WERI-Rb-1 (cell line): ENCODE measurements around the gene MUC5AC.
"Not testable (repeated sequence)": the region's sequence is repeated elsewhere in the genome, so short reads cannot be mapped to it uniquely, and the experiment has no call there.

Experiments
- DNase-seq: peaks from one replicate; pipeline ENCODE4 v3.0.0-alpha.2; 2020
- H3K27ac ChIP-seq: fragments of 250-450 bp; sonication (Bioruptor Pico); 2 replicates; pipeline ENCODE4 v1.5.1; 2020; ENCODE audit warnings: mild to moderate bottlenecking, moderate library complexity
- H3K27me3 ChIP-seq: fragments of 250-450 bp; sonication (Bioruptor Pico); 2 replicates; pipeline ENCODE4 v1.5.1; 2021; ENCODE audit warnings: mild to moderate bottlenecking, low read depth, moderate library complexity; ENCODE audit not compliant: insufficient read depth, severe bottlenecking
- H3K36me3 ChIP-seq: fragments of 250-450 bp; sonication (Bioruptor Pico); 2 replicates; pipeline ENCODE4 v1.5.1; 2020; ENCODE audit warnings: mild to moderate bottlenecking, moderate library complexity
- H3K4me3 ChIP-seq: 2 replicates; pipeline ENCODE4 v1.5.1; 2011; ENCODE audit warnings: low read depth, mild to moderate bottlenecking, control low read depth, low read length
- H3K9me3 ChIP-seq: fragments of 250-450 bp; sonication (Bioruptor Pico); 2 replicates; pipeline ENCODE4 v1.5.1; 2021; ENCODE audit warnings: mild to moderate bottlenecking, moderate library complexity; ENCODE audit not compliant: severe bottlenecking
- TF ChIP-seq, protein P1 (sequence below): IDR thresholded peaks from 2 replicates; pipeline ENCODE4 v1.5.1; 2011; ENCODE audit warnings: low read depth, mild to moderate bottlenecking, control low read depth, inconsistent platforms, low read length

MUC5AC gene

DNA sequence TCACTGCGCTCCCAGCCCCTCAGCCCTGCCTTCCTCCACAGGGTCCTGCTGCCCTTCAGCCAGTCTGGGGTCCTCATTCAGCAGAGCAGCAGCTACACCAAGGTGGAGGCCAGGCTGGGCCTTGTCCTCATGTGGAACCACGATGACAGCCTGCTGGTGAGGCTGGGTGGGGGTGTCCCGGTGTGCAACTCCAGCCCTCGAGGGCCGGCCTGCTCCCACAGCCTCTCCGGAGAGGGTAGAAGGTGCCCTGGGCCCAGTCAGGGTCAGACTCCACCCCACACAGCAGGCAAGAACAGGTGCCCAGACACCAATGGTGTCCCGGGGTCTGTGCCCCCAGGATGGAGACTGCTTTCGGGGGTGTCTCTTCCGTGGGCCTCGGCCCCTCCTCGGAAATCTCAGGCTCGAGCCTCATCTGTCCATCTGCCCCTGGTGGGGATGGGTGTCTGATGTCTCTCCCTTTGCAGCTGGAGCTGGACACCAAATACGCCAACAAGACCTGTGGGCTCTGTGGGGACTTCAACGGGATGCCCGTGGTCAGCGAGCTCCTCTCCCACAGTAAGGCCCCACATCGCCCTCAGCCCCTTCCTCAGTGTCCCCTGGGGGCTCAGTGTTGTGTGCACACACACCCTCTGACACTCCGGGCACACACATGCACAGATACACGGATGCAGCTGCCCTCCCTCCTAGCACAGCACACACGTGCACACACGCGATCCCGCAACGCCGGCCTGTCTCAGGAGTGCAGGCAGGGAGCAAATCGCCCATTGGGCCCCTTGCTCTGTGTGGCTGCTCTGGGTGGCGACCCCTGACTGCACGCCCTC, 4.9 kb downstream of the MUC5AC start:
- H3K4me3 ChIP-seq = no peak overlapping the region
- no peaks in the 10 kb centered on the region for H3K36me3 ChIP-seq

DNA sequence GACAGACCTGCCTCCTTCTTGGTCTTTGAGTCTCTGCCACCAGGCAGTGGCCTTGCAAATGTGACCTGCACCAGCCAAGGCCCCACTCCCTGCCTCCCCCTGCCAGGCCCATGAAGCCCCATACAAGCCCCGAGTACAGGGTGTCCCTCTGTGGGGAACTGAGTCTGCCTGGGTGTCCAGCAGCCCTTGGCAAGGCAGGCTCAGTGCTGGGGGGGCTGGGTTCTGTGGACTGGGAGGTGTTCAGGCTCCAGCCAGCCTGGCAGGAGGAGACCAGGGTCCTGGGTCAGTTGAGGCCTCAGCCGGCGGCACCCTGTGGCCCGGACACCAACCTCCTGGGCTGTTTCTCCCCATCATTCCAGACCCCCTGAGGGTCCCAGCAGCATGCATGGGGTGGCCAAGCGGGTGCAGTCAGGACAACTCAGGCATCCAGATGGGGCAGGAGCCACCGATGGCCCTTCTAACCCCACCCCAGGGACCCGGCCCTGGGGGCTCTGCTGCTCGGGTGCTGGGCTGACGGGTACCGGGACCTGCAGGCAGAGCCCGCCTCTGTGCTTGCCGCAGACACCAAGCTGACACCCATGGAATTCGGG, 5.7 kb downstream of the MUC5AC start:
- H3K9me3 ChIP-seq = no peaks in the 10 kb centered on the region
- DNase-seq = no peak
- H3K27me3 ChIP-seq = no peaks in the 10 kb centered on the region
- H3K4me3 ChIP-seq = no peak overlapping the region
- TF ChIP-seq, protein P1, sequence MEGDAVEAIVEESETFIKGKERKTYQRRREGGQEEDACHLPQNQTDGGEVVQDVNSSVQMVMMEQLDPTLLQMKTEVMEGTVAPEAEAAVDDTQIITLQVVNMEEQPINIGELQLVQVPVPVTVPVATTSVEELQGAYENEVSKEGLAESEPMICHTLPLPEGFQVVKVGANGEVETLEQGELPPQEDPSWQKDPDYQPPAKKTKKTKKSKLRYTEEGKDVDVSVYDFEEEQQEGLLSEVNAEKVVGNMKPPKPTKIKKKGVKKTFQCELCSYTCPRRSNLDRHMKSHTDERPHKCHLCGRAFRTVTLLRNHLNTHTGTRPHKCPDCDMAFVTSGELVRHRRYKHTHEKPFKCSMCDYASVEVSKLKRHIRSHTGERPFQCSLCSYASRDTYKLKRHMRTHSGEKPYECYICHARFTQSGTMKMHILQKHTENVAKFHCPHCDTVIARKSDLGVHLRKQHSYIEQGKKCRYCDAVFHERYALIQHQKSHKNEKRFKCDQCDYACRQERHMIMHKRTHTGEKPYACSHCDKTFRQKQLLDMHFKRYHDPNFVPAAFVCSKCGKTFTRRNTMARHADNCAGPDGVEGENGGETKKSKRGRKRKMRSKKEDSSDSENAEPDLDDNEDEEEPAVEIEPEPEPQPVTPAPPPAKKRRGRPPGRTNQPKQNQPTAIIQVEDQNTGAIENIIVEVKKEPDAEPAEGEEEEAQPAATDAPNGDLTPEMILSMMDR = no peak
- no peaks in the 10 kb centered on the region for H3K36me3 ChIP-seq
- no peak overlapping the region for H3K27ac ChIP-seq

More for the DNA sequence above, 4.9 kb downstream of the MUC5AC start:
- TF ChIP-seq, protein P1 = no peak
- no peak overlapping the region for H3K27ac ChIP-seq
- DNase-seq = no peak
- no peaks in the 10 kb centered on the region for H3K9me3 ChIP-seq
- no peaks in the 10 kb centered on the region for H3K27me3 ChIP-seq

DNA sequence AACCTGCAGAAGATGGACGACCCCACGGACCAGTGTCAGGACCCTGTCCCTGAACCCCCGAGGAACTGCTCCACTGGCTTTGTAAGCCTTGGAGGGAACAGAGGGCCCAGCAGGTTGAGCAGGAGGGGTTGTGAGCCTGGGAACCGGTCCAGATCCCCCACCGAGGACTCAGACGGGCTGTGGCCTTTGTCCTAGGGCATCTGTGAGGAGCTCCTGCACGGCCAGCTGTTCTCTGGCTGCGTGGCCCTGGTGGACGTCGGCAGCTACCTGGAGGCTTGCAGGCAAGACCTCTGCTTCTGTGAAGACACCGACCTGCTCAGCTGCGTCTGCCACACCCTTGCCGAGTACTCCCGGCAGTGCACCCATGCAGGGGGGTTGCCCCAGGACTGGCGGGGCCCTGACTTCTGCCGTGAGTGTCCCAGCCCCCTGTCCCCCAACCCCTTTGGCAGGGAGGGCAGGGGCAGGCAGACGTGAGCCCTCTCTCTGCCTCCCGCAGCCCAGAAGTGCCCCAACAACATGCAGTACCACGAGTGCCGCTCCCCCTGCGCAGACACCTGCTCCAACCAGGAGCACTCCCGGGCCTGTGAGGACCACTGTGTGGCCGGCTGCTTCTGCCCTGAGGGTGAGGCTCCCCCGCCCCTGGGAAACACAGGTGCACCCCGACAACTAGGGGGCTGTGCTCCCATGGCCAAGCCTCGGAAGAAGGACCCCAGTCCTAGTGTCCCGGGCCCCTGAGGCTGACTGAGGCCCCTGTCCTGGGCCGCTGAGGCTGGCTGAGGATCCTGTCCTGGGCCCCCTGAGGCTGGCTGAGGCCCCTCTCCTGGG, 6.4 kb downstream of the MUC5AC start:
- TF ChIP-seq, protein P1 = no peak
- no peaks in the 10 kb centered on the region for H3K9me3 ChIP-seq
- no peak for DNase-seq
- H3K36me3 ChIP-seq = no peaks in the 10 kb centered on the region
- no peak overlapping the region for H3K4me3 ChIP-seq
- H3K27ac ChIP-seq = no peak overlapping the region
- H3K27me3 ChIP-seq = no peaks in the 10 kb centered on the region

DNA sequence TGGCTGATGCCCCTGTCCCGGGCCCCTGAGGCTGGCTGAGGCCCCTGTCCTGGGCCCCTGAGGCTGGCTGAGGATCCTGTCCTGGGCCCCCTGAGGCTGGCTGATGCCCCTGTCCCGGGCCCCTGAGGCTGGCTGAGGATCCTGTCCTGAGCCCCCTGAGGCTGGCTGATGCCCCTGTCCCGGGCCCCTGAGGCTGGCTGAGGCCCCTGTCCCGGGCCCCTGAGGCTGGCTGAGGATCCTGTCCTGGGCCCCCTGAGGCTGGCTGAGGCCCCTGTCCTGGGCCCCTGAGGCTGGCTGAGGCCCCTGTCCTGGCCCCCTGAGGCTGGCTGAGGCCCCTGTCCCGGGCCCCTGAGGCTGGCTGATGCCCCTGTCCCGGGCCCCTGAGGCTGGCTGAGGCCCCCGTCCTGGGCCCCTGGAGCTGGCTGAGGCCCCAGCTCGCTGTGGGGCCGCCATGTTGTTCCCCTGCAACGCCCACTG, 7.1 kb downstream of the MUC5AC start:
- H3K4me3 ChIP-seq, H3K27me3 ChIP-seq, H3K9me3 ChIP-seq, H3K36me3 ChIP-seq, H3K27ac ChIP-seq, DNase-seq: not testable (repeated sequence)

DNA sequence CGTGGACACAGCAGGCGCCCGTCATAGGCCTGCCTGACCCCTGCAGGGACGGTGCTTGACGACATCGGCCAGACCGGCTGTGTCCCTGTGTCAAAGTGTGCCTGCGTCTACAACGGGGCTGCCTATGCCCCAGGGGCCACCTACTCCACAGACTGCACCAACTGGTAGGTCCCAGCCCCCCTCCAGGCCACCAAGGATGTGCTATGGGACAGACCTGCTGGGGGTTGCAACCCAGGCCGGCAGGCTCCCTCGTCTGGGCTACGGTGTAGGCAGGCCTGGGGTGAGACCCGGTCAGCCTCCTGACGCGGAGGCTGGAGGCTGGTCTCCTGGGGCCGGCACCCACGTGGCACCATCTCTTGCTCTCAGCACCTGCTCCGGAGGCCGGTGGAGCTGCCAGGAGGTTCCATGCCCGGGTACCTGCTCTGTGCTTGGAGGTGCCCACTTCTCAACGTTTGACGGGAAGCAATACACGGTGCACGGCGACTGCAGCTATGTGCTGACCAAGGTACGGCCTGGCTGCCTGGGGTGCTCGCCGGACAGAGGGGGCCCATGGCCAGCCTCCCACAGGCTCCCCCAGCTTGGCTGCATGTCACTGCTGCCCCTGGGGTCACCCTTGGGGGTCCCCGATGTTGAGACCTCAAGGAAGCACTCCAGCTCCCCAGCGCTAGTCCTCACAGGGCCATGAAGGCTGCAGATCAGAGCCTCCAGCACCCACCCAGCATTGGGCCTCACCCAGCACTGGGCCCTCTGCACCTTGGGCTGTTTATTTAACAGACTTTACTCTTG, 7.7 kb downstream of the MUC5AC start:
- Histone ChIP-seq H3K4me3 (no peak overlapping the region), H3K9me3 (no peaks in the 10 kb centered on the region), H3K27ac (no peak overlapping the region), H3K27me3 (no peaks in the 10 kb centered on the region), H3K36me3 (no peaks in the 10 kb centered on the region)
- DNase-seq = no peak
- TF ChIP-seq, protein P1 = no peak
